Pons (tissue), 1 donor: ENCODE data around the gene NAT10.

Experiments
- DNase-seq: peaks from one replicate; pipeline ENCODE4 v3.0.0-alpha.2; 2016; ENCODE audit warnings: low spot score

Gene NAT10

DNA sequence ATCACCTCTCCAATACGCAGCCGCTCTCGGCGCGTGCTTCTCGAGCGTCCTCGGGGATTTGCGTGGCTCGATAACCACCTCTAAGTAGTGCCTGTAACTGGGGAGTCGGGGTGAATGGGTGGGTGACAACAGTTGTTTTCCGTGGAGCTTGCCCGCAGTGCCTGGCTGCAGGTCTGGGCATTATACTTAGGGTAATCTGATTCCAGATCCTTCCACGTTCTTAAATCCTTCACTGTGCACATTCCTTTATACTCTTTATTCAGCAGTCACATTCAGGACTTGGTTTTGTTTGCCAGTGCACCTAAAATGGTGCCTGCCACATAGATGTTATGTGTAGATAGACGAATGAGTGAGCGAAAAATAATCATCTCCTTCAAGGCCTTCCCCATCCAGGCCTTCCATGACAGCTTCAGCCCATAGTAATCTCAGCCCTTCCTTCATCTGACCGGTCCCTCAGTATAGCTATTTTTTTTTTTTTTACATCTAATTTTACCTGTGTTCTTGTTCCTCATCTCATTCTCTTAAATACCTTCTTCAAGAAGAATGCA is 602 bp downstream of the NAT10 start:
- no peak for DNase-seq

DNA sequence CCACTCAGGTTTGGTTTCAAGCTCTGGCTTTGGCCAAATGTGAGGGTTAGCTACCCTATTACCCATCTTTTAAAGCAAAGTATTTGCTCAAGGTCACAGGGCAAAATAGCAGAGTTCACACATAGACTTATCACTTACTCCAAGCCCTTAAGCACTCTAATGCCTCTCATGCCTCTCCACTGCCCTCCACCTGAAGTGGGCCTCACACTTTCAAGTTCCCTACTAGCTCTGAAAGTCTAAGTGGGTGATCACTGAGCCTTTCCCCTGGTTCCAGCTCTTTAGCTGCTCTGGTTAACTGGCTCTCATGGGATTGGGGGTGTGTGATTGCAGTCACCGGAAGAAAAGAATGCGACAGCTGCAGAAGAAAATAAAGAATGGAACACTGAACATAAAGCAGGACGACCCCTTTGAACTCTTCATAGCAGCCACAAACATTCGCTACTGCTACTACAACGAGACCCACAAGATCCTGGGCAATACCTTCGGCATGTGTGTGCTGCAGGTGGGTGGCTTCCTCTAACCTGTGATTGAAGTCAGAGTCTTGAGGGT is 6.4 kb downstream of the NAT10 start:
- no peak for DNase-seq

DNA sequence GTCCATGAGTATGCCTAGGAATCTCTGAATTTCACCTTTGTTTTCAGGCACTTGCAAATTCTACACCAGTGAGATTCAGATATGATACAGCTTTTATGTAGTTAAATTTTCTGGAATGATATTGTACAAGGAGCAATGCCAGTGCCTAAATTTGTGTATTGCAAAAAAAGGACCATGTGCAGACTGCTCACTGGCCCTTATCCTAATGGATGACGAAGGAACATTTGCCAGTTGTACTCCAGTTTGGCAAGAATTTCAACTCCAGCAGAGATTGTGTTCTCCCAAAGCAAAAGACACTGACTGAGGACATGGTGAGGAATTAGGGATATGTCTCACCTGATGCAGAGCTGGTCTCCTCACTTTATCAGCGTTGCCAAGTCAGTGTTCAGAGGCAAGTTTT is 8.6 kb downstream of the NAT10 start:
- DNase-seq = no peak

DNA sequence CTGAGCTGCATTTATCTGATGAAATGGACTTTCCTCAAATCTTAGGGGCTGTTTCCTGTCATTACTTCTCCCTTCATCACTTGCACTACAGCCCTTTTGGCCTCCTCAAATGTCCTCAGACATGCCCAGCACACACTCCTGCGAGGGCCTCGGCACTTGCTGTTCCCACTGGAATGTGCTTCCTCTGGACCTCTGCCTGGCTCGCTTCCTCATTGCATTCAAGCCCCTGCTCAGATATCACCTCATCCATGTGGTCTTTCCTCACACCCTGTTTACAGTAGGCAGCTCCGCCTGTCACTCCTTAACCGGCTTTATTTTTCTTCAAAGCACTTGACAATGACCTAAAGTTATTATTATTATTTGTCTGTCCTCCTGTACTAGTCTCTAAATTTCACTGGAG is 9.0 kb downstream of the NAT10 start:
- DNase-seq = no peak

DNA sequence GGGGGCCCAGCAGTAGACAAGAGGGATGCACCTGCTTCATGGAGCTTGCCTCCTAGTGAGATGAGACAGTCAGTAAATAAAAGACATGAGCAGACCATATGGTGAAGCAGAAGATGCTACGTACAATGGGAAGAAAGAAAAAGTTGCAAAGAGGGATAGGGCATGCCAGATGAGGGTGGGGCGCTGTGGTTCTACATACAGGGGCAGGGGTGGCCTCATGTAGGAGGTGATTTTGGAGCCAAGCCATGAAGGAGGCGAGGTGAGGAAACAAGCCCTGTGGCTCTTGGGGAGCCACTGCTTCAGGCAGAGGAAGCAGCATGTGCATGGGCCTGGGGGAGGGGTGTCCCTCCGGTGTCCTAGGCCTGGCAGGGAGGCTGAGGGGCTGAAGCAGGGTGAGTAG is 15.2 kb downstream of the NAT10 start:
- no peak for DNase-seq

DNA sequence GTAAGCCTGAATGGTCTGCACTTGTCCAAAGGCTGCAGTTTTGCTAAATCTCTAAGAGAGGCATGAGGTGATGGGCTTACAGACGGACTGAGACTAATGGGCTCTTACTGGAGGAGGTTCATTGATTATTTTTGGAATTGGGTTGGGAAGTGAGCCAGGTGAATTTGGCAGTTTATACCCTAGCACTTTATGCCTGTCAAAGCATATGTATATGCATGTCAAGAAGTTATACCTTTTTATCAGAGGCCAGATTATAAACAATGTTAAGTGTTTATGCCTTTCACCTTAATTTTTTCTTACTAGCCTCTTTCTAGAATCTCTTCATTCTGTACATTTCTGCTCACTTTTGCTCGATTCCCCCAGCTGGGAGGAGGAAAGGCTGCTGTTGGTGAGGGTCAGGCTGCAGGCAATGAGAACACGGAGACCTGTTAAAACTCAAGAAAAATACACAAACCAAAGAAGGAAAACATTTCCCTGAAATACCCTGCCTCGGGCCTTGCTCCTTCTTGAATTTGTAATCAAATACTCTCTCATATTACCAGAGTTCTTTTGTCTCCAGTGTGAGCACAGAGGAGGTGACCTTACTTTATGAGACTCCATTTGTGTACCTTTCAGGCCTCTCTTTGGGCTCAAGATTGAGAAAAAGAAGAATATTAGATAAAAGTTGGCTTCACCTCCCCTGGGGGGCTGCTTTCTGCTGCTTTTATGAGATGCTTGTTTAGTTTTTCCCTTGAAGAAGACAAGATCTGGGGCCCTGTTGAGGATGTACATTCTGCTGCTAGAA is 19.6 kb downstream of the NAT10 start:
- no peak for DNase-seq

DNA sequence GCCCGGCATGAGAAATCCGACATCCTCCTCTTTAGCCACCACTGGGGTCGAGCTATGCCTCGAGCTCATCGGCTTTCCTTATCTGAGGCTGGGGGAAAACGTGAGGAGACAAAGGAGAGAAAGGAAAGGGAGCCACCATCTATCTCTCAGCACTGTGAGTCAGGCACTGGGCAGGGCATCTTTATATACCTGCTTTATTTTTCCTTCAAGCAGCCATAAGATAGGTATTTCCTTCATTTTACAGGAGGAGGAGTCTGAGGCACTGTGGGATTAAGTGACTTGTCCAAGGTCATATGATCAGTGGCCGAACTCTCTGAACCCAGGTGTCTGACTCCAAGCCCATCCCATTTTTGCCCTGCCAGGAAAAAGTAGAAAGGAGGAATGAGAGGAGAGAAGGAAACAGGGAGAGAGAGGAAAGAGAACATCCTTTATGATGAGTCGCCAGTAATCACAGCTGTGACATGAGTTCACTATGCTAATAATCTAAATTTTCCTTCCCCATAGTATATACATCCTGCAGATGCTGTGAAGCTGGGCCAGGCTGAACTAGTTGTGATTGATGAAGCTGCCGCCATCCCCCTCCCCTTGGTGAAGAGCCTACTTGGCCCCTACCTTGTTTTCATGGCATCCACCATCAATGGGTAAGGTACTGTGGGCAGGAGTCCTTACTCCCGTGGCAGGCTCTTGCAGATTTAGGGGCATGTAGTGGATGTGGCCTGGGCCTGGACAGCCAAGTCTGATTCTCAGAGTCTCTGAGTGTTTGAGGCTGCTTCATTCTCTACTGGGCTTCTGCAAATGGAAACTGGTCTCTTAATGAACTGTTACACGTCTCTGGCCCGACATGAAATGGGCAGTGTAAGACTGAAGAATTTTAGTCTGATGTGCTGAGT is 21.8 kb downstream of the NAT10 start:
- no peak for DNase-seq

DNA sequence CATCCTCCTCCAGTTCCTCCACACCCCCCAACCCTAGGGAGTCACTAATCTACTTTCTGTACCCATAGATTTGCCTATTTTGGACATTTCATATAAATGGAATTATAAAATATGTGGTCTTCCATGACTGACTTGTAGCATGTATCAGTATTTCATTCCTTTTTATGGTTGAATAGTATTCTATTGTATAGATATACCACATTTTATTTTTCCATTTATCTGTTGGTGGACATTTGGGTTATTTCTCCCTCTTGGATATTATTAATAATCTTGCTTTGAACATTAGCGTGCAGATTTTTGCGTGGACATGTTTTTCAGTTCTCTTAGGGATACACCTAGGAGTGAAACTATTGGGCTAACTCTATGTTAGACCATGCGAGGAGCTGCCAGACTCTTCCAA is 23.4 kb downstream of the NAT10 start:
- no peak for DNase-seq

DNA sequence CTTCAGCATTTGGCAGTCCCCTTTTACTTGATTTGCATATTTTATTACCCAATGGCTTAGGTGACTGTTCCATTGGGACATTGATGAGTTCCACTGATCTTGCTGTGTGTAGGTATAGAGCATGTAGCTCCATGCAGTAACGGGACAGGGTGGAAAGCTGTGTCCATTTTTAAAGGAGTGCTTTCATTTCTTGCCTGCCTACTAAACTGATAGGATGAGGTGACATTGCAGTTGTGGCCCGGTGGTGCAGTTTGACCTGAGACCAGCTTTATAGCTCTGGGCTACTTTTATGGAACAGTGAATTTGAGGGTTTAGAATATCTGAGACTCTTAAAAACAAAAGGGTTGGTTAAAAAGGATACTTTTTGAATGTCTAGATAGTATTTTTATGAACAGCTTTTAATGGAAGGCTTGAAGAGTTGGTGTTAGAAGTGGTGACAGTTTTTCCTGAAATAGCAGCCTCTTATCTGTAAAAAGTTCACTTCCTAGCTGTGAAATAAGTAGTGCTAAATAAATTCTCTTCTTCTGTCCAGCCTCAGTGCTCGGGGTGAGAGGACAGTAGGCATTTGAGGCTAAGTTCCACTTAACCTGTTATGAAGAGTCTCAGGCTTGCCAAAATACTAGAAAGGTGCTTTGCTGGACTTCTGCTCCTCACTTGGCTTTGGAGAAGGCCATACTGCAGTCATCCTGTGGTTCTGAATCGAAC is 27.0 kb downstream of the NAT10 start:
- DNase-seq = no peak

DNA sequence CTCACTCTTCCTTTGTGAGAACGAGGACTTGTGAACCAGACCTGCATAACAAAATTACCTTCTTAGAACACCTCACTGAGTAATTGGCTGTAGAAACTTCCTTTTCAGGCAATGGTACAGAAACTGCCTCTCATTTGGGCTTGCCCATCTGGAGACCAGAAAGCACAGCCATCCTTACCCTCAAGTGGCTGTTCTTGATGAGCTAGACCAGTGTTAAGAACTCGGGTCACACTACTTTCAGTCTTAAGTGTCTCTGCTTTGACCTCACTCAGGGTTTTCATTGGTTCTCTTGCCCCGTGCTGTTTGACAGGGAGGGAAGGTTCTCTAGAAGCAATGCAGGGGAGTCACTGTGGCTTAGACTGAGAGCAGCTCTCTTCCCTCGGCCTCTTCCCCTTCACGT is 29.3 kb downstream of the NAT10 start:
- DNase-seq = no peak

DNA sequence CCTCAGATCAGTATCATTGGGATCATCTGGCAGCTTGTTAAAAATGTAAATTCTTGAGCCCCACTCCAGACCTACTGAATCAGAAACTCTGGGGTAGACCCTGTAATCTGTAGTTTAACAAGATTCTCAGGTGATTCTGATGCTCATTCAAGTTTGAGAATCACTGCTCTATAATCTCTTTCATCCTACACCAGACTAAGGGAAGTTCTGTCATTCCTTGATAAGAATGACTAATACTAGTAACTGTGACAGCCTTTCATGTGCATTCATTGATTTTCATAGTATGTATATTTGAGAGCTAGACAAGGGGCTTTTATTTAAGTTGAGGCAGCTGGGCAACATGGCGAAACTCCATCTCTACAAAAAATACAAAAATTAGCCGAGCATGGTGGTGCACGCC is 30.0 kb downstream of the NAT10 start:
- DNase-seq = no peak

DNA sequence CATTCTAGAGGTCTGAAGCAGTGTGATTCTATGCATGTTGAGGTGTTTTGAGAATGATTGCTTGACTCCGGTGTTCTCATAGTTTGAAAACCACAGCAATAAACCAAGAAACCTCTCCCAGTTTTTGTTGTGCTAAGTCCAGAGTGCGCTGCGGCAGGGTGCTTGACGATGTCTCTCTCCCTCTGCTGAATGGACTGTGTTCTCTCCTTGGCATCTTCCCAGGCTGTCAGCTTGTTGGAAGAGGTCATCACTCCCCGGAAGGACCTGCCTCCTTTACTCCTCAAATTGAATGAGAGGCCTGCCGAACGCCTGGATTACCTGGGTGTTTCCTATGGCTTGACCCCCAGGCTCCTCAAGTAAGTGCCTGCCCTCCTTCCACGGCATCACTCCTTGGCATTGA is 31.0 kb downstream of the NAT10 start:
- peak; percentile 44 for DNase-seq

DNA sequence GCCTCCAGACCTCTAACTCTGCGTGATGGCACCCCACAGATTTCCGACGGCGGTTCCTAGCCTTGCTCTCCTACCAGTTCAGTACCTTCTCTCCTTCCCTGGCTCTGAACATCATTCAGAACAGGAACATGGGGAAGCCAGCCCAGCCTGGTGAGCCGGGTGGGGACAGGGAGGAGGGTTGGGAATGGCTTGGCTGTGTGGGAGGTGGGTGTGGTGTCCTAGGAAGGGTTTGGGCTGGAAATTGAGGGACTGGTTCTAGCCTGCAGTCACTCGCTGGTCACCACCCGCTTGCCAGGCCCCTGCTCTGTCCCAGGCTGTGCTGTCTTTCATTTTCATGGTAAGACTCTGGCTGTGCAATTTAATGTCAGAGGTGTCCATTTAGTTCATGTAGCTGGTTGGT is 33.9 kb downstream of the NAT10 start:
- DNase-seq = no peak

DNA sequence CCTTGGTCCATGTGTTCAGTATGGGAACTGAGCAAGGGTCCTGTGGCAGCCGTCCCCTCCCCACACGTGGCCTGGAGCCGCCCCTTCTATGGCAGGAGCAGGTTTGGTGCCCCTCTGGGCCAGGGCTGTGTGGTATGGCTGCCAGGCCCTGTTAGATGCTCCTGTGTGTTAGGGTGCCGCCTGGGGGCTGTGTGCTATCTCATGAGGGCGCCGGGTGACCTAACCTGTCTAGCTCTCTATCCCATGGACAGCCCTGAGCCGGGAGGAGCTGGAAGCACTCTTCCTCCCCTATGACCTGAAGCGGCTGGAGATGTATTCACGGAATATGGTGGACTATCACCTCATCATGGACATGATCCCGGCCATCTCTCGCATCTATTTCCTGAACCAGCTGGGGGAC is 34.7 kb downstream of the NAT10 start:
- DNase-seq = no peak

DNA sequence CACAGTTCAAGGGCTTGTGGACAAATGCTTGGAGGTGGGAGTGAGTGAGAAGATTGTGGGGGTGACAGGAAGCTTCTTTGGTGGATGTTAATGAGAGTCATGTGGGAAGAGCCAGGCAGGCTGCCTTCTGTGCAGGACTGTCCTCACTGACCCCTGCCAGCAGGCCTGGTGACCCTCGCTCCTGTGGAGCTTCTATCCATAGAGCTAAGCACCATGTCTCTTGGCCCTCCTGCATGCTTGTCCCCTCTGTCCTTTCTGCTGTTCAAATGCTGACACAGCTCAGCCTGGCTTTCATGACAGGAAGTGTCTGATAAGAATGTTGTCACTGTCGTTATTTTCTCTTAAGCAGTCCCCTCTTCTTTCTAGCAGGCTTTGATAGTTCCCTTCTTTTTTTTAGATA is 37.6 kb downstream of the NAT10 start:
- no peak for DNase-seq

DNA sequence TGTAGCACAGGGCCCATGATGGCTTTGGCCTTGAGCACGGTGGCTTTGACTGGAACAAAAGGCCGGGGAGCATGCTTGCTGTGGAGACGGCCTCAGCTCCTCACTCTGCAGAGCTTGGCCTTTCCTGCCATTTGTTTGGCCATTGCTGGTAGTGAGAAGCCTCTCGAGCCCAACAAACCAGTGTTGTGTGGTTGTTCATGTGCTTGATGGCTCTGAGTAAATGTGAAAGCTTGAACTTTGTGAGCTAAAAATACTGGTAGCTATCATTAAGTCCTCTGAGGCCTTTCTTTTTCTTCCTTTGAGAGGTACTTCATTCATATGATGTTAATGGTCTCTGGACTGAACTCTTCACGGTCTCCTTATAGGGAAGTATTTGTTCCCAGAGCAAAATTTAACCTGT is 39.6 kb downstream of the NAT10 start:
- DNase-seq = no peak

DNA sequence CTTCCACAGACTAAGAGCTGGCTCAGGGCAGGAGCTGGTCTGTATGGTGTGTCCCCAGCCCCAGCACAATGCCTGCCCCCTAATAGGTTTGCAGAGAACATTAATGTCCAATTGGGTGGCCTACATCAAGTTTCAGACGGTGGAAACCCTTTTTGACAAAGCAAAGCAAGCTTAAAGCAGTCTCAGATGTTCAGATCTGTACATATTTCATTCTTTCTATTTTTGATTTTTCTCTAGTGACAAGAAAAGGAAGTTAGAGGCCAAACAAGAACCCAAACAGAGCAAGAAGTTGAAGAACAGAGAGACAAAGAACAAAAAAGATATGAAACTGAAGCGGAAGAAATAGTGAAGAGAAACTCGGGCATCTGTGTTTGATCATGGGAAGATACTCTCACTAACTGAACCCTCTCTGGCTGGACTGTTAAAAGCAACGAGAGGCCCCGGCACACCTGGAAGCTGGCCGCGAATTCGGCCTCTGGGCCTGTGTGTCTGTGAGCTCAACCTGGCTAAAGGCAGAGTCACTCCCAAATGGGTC is 40.5 kb downstream of the NAT10 start:
- DNase-seq = no peak

DNA sequence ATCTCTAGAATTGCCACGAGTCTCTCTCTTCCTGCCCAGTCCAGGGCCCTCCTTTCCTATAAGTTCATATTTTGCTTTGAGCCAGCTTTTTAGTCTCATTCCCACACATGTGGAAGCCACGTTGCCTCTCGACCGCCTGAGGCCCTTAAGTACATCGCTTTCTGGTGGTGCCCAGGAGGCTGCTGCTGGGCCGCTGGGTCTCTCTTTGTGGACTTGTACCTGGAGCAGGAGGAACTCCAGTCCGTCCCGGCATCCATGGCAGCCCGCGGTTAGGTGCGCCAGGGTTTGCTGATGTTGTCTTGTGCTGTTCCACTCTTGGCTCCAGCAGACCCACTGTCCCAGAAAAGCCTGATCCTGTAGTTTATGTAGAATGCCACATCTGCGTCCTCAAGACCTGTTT is 41.0 kb downstream of the NAT10 start:
- DNase-seq = no peak

DNA sequence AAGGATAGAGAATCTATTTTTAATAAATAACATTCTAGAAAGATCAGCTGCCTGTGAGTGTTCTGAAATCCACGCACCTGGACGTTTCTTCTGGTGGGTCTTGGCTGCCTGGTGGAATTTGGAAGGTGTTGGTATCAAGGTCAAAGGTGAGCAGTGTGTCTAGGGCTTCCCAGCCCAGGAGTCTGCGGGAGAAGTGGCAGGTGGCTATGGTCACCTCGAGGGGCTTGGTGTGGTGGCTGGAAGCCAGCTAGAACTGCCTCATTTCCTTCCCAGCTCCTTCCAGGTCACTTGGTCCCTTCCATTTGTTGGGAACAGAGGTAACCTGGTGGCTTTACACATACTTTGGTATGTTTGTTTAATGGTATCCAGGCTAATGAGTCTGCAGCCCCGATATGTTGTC is 41.4 kb downstream of the NAT10 start:
- DNase-seq = no peak

DNA sequence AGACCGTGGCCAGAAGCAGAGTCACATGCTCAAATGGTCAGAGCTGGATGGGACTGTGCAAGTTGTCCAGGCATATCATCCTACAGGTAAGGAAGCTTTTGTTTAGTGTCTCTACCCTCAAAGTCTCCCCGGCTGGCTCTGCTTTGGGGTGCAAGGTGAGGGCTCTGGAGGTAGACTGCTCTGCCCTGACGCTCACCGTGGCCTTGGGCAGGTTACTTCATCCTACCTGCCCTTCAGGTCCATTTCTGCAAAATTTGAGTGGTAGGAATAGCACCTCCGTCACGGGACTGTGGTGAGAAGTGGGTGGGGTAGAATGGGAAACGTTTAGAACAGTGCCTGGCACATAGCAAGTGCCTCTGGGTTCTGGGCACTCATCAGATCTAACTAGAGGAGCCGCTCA is 42.2 kb downstream of the NAT10 start:
- DNase-seq = no peak

DNA sequence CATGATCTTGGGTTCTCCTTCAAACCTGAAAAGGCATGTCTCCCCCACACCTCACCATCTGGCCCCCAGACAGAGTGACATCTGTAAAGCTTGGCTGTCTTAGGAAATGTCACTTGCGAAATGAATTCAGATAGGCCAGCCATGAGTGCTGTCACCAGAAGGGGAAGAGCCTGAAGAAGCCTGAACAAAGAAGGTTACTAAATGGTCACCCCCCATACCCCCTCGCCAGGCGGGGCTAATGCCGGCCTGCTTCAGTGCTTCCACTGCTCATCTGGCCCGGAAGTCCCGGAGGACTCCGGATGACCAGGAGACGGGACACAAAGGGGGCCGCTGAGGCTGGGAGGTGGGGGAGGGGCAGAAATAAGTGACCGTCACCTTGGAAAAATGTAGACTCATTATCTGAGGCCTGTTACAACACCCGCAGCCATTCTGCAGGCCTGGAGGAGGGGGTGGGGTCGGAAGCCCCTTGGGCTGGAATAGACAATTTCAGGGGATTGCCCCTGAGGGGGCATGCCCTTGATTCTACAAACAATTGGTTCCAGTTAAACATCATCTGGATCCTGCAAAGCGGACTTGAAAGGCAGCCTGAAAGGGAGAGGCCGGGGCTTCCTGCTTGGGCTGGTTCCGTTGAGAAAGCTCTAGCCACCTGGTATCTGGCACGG is 43.2 kb downstream of the NAT10 start:
- DNase-seq = peak; percentile 41
